ENCODE measurements around the gene MAMDC2. TPM values are rescaled to one million over a fixed set of nuclear protein-coding genes. Genes with fewer than 3 reads are reported as not detected.

The MAMDC2 gene
- total RNA-seq, 1 experiment from 2014 or later = 4.6 TPM

DNA sequence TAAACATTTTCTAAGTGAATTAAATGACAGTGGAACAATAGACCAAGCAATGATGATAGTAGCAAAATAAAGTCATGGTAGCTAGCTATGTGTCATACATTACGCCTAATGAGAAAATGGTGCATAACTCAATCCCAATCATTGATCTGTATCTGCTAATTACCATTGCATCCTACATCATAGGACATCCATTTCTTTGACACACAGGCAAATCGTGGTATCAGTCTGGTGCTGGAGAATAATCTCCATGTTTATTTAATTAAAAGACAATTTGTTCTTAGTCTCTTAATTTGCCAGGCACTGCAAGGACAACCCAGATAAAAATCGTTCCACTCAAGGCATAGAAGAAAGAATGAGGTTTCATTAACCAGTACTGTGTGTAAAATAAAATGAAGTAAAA, 125.6 kb downstream of the MAMDC2 start:
- no peaks in the 10 kb centered on the region for H3K79me2 ChIP-seq (ENCODE audit: insufficient read depth, low read length)
- no peak overlapping the region for H3K4ac ChIP-seq (ENCODE audit: low read depth, low read length)
- H3K23ac ChIP-seq (ENCODE audit: insufficient read length, low read depth, low read length) = no peak overlapping the region
- H3K9me3 ChIP-seq (ENCODE audit: control insufficient read depth, low read depth, low read length) = no peaks in the 10 kb centered on the region
- no peak overlapping the region for H3K27ac ChIP-seq (ENCODE audit: insufficient read length, low read depth, low read length)
- H3K9ac ChIP-seq (ENCODE audit: extremely low read depth, insufficient read length, low read length) = no peak overlapping the region
- no peak overlapping the region for H3T11ph ChIP-seq (ENCODE audit: low read length)
- peaks cover 6 to 10% of the 10 kb centered on the region in 2 experiments for H3K4me1 Mint-ChIP-seq
- no peaks in the 10 kb centered on the region for H3K23me2 ChIP-seq (ENCODE audit: insufficient read length, low read depth, low read length, poor library complexity, severe bottlenecking)
- no peaks in the 10 kb centered on the region for H3K9me3 Mint-ChIP-seq
- H4K5ac ChIP-seq (ENCODE audit: insufficient read length, low read depth, low read length) = no peak overlapping the region
- no peak overlapping the region for H4K91ac ChIP-seq (ENCODE audit: insufficient read length, low read depth, low read length)
- no peak overlapping the region for H2AFZ ChIP-seq (ENCODE audit: low read length)
- DNase-seq = no peak
- no peak overlapping the region for H2BK120ac ChIP-seq (ENCODE audit: low read depth, low read length, poor library complexity, severe bottlenecking)
- no CpG with 5 or more reads among the region's 3 CpGs for WGBS (ENCODE audit: extremely low coverage, insufficient read length, low lambda C conversion rate)
- H3K36me3 Mint-ChIP-seq (ENCODE audit: insufficient read depth in 1 of 3, low read depth in 3 of 3) = 0 out of 7 replicates have a peak, but pooled peaks cover 0 to under 1% (median 0%) of the 10 kb centered on the region in 3 experiments
- no peak overlapping the region for H3K18ac ChIP-seq (ENCODE audit: insufficient read length, low read depth, low read length)
- no peak overlapping the region for H2BK15ac ChIP-seq (ENCODE audit: low read depth, low read length)
- no peak overlapping the region for H3K4me3 Mint-ChIP-seq
- H2BK12ac ChIP-seq (ENCODE audit: insufficient read length, low read depth, low read length) = no peak overlapping the region
- no peaks in the 10 kb centered on the region for H3K79me1 ChIP-seq (ENCODE audit: insufficient read depth, low read depth, low read length, poor library complexity, severe bottlenecking)
- no peak overlapping the region for H3K14ac ChIP-seq (ENCODE audit: insufficient read depth, low read length)
- no peak overlapping the region for H3K4me2 ChIP-seq (ENCODE audit: insufficient read depth, insufficient read length, low read length)
- H3K56ac ChIP-seq (ENCODE audit: insufficient read length, low read depth, low read length) = no peak overlapping the region
- no peaks in the 10 kb centered on the region for H3K27me3 ChIP-seq (ENCODE audit: insufficient read depth, low read length)
- no peak overlapping the region for H2AK5ac ChIP-seq (ENCODE audit: insufficient read length, low read length)
- H3K27ac Mint-ChIP-seq = no peak overlapping the region
- H3K27me3 Mint-ChIP-seq (ENCODE audit: low read depth) = no peaks in the 10 kb centered on the region
- no peaks in the 10 kb centered on the region for H4K20me1 ChIP-seq (ENCODE audit: control insufficient read depth, insufficient read depth, insufficient read length)
- no peak for TF ChIP-seq CTCF (conservative IDR thresholded peaks at IDR 0.05)
- H3K4me1 ChIP-seq (ENCODE audit: insufficient read depth, low read length) = no peaks in the 10 kb centered on the region
- H2BK20ac ChIP-seq (ENCODE audit: low read depth, low read length, poor library complexity, severe bottlenecking) = no peak overlapping the region
- H4K8ac ChIP-seq (replicated peaks; ENCODE audit: insufficient read length, low read depth, low read length) = no peak overlapping the region
- H2BK5ac ChIP-seq (ENCODE audit: insufficient read length, low read length) = no peak overlapping the region
